C1 segment of cervical spinal cord (tissue), 14 donors: Measurements from ENCODE around the gene ARID1B.

Experiments
- DNase-seq, 14 donors: peaks; one replicate each; lab custom pipeline; 2025; lab: John Stamatoyannopoulos, UW

The ARID1B gene

GRCh38 chr6:156776840-156777576 lies at the start of gene ARID1B:
TSS of gene ARID1B (plus strand) at chr6:156777378. CDS start at chr6:156777681, 303 bp downstream.
- DNase-seq: peak in 13 of 14 donors; percentile 16 to 82 (median 74)

GRCh38 chr6:156727715-156728385 lies 49.3 kb upstream of the ARID1B start:
- no peak for DNase-seq

GRCh38 chr6:156729248-156729647 lies 47.9 kb upstream of the ARID1B start:
- DNase-seq: no peak

- DNase-seq: no peak
Observed at GRCh38 chr6:156731396-156731795, 45.8 kb upstream of the ARID1B start.

GRCh38 chr6:156735751-156736150 lies 41.4 kb upstream of the ARID1B start:
- DNase-seq: no peak

- DNase-seq: no peak
Observed at GRCh38 chr6:156740604-156741003, 36.6 kb upstream of the ARID1B start.

GRCh38 chr6:156741287-156742073 lies 35.7 kb upstream of the ARID1B start:
- DNase-seq: no peak

GRCh38 chr6:156747715-156748114 lies 29.5 kb upstream of the ARID1B start:
- no peak for DNase-seq

- DNase-seq: no peak
Observed at GRCh38 chr6:156748504-156748903, 28.7 kb upstream of the ARID1B start.

- DNase-seq: no peak
Observed at GRCh38 chr6:156752666-156753301, 24.4 kb upstream of the ARID1B start.

GRCh38 chr6:156756630-156757610 lies 20.3 kb upstream of the ARID1B start:
- DNase-seq: no peak

- no peak for DNase-seq
Observed at GRCh38 chr6:156757849-156758248, 19.3 kb upstream of the ARID1B start.

GRCh38 chr6:156760377-156760776 lies 16.8 kb upstream of the ARID1B start:
- no peak for DNase-seq

- DNase-seq: no peak
Observed at GRCh38 chr6:156762547-156762946, 14.6 kb upstream of the ARID1B start.

GRCh38 chr6:156765117-156765516 lies 12.1 kb upstream of the ARID1B start:
- no peak for DNase-seq

GRCh38 chr6:156767603-156768467 lies 9.3 kb upstream of the ARID1B start:
- no peak for DNase-seq

GRCh38 chr6:156771047-156771446 lies 6.1 kb upstream of the ARID1B start:
- no peak for DNase-seq

GRCh38 chr6:156771761-156772160 lies 5.4 kb upstream of the ARID1B start:
- no peak for DNase-seq

- DNase-seq: no peak
Observed at GRCh38 chr6:156773476-156773875, 3.7 kb upstream of the ARID1B start.
